ENCODE results near the gene NFKB2.

The NFKB2 gene

DNA sequence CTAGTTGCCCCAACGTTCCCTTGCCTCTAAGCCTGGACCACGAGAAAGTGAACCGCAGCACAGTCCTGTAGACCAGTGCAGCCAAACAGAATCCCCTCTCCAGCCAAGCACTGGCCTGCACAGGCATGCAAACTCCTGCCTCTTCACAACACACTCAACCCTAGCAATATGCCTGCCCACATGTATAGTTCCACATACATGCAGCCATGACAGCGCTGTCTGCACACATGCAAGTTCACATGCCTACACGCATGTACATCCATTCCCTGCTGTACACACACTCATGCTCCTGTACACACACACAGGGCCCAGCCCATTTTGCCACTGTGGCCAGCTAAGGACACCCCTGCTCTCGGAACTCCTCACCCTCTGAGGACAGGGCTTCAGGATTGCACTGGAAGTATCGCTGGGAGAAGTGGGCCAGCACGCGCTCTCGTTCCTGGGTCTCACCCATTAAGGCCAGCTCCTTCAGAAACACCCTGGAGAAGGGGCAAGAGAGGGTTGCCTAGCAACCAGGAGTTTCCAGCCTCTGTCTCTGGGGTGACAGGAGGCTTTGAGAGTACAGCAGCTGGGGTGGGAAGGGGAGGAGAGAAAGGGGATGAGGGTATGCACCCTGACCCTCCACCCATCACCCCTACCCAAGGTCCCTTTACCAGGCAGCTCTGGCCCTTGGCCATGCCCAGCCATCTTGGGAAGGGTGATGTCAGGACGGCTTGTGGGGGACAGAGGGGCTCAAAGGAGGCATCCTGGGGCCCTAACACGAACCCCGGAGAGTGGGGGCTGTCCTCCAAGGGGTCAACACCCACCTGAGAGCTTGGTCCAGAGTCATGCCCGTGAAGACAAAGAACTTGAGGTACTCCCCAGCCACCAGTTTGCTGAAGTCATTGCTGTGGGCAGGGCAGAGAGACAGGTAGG is 16.1 kb downstream of the NFKB2 start:
- TF ChIP-seq, protein P1, sequence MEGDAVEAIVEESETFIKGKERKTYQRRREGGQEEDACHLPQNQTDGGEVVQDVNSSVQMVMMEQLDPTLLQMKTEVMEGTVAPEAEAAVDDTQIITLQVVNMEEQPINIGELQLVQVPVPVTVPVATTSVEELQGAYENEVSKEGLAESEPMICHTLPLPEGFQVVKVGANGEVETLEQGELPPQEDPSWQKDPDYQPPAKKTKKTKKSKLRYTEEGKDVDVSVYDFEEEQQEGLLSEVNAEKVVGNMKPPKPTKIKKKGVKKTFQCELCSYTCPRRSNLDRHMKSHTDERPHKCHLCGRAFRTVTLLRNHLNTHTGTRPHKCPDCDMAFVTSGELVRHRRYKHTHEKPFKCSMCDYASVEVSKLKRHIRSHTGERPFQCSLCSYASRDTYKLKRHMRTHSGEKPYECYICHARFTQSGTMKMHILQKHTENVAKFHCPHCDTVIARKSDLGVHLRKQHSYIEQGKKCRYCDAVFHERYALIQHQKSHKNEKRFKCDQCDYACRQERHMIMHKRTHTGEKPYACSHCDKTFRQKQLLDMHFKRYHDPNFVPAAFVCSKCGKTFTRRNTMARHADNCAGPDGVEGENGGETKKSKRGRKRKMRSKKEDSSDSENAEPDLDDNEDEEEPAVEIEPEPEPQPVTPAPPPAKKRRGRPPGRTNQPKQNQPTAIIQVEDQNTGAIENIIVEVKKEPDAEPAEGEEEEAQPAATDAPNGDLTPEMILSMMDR (IDR thresholded peaks at IDR 0.05) = no peak

DNA sequence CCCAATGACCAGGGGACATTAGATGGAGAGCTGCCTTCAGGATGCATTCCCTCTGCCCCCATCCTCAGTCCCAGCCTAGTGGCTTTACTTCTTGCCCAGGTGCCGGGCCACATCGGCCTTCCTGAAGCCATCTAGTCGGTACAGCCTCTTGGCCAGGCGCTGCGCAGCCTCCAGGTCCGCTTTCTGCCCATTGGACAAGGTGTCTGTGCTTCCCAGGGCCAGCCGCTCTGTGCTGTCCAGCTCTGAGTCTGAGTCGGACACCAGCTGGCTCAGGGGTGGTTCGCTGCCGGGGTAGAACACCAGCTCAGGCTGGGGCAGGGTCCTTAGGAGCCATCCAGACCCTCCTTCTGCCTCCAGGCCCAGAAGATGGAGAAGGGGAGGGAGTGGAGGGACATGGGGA is 16.8 kb downstream of the NFKB2 start:
- TF ChIP-seq, protein P1 (IDR thresholded peaks at IDR 0.05) = no peak

DNA sequence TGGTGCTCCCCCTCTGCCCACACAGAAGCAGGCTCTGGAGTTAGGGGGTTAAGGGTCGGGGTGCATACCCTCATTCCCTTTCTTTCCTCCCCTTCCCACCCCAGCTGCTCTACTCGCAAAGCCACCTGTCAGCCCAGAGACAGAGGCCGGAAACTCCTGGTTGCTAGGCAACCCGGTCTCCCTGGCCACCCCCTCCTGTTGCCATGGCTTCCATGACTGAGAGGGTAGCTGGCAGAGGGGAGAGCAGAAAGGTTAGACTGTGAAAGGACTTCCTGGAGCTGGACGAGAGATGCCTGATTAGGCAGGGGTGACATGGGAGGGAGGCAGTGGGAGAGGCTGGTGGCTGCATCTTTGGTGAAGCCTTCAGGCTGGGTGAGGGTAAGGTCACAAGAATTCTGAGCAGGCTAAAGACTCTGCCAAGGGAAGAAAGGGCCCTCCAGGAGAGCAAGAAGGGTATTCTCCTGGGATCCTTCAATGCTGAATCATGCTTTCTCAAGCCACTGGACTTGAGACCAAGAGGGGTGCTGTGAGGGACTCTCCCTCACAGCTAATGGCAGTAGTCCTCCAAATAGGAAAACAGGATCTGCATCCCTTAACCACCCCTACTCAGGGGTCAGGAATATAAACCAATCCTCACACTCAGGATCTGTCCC is 17.7 kb downstream of the NFKB2 start:
- TF ChIP-seq, protein P1 (IDR thresholded peaks at IDR 0.05) = no peak

DNA sequence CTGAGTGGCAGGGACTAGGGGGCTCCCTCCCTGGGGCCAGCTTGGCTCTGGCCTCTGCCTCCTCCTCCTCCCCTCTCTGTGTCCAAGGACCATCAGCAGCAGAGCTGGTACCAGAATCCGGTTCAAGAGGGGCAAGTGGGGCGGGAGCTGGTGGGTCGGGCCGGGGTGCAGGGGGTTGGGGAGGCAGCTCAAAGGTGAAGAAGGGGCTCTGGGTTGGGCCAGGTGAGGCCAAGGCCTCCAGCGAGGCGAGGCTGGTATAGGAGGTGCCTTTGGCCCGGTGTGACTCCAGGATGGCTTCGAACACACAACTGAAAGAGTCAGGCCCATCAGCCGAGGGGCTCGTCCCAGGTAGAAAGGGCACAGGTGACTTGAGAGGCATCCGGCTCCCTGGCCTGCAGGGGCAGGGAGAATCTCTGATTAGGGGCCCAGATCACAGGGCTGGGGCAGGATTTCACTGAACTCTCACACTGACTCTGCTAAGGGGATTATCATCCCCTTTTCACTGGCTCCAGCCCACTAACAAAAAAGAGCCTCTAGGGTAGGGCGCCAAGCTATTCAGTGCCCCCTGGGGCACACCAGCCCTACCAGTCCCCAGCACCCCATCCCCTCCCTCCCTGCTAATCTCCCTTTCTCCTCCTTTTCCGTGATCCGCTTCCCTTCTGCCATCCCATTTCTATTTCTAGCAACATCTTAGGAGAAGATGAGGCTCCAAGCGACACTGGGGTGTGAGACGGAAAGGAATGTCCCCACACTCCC is 18.5 kb downstream of the NFKB2 start:
- TF ChIP-seq, protein P1 (IDR thresholded peaks at IDR 0.05) = no peak

DNA sequence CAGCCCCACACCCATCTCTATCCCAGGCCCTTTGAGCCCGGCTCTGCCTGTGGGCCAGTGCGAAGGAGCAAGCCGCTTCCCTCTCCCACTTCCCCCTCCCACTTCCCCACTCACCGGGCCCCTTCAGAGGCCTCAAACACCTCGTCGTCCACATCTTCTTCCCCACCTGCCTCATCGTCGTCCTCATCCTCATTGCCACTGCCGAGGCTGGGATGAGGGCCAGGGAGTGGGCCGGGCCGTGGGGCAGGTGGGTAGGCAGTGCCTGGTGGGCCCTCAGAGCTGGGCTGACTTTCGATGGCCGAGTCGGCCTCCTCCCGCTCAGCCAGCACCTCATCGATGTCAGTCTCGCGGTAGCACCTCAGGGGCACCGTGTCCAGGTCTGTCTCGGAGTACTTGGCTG is 19.2 kb downstream of the NFKB2 start:
- TF ChIP-seq, protein P1 (IDR thresholded peaks at IDR 0.05) = no peak

DNA sequence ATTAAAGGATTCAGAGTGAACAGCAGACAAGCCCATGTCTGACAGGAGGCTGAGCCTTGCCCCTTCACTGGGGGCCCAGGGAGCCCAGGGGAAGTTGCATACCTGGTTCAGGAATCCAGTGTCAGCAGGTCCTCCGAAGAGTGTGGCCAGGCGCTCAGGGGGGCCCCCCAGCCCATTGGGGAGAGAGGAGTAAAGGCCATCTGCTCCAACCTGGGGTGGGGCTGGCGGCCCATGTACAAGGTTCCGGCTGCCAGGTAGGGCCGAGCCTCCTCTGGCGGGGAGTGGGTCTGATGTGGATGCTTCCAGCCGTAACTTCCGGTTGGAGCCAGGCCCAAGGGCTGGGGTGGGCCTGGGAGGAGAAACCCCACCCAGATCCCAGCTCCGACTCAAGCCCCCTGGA is 20.8 kb downstream of the NFKB2 start:
- TF ChIP-seq, protein P1 (IDR thresholded peaks at IDR 0.05) = no peak

DNA sequence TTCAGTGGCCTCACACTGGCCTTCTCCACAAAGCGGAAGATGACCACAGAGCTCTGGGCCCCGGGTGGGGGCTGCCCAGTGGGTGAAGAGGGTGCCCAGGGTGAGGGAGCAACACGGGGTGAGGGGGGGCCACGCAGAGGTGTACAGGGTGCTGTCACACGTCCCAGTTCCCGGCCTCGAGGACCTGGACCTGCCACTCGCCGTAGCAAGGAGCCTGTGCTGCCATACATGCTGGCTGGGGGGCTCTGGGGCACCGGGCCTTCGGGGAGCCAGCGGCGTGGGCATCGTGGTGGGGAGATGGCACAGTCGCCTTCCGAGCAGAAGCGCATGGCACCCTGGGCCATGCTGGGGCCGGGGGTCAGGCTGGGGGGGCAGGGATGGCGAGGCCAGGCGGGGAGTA is 21.2 kb downstream of the NFKB2 start:
- TF ChIP-seq, protein P1 (IDR thresholded peaks at IDR 0.05) = no peak
